ENCODE results near the gene STOML2. TPM values are rescaled to one million over a fixed set of nuclear protein-coding genes. Genes with fewer than 3 reads are reported as not detected.
A peak's percentile ranks its signal among the peaks of the same experiment; 100 is the strongest.

Gene STOML2
- total RNA-seq, 1 donor from 2014 or later = 83.1 TPM

DNA sequence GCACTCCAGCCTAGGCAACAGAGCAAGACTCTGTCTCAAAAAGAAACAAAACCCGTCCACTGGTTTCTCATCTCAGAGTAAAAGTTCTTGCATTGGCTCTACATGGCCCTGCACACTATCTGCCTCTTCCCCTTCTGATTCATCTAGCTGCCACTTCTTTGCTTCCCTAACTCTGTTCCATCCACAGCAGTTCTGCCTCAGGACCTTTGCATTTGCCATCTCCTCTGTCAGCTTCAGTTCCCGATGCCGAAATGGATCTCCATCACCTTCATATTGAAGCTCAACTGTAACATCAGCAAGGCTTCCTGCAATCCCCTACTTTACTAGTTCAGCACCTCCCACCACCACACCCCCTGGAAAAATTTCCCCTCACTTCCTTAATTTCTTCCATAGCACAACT lies 5.4 kb downstream of the STOML2 start:
- Histone ChIP-seq H3K27ac (ENCODE audit: low read depth, low read length) (no peak overlapping the region), H3K4me2 (ENCODE audit: low read length) (no peak overlapping the region), H3K36me3 (ENCODE audit: insufficient read depth, low read length) (peaks cover 14% of the 10 kb centered on the region), H3K79me2 (ENCODE audit: insufficient read depth, low read length) (peaks cover 26% of the 10 kb centered on the region), H3K4me3 (ENCODE audit: insufficient read depth, low read depth, low read length) (no peak overlapping the region), H3K4me1 (ENCODE audit: insufficient read depth, low read length) (peaks cover 7% of the 10 kb centered on the region), H2AFZ (ENCODE audit: low read depth, low read length) (no peak overlapping the region), H3K27me3 (ENCODE audit: insufficient read depth, low read length) (no peaks in the 10 kb centered on the region), H3K9me3 (ENCODE audit: insufficient read depth, low read depth, low read length) (no peaks in the 10 kb centered on the region), H4K20me1 (ENCODE audit: insufficient read depth, low read length) (no peaks in the 10 kb centered on the region), H3K9ac (ENCODE audit: low read length) (no peak overlapping the region)
- no peaks in the 10 kb centered on the region for H3K27me3 Mint-ChIP-seq (ENCODE audit: low read depth, unreplicated experiment)
- no peak for FAIRE-seq
- no peak for DNase-seq (ENCODE audit: low read depth)
- H3K27ac Mint-ChIP-seq (ENCODE audit: unreplicated experiment) = no peak overlapping the region
- H3K4me1 Mint-ChIP-seq (ENCODE audit: low read depth, unreplicated experiment) = peaks cover 9% of the 10 kb centered on the region
- H3K36me3 Mint-ChIP-seq (ENCODE audit: low read depth, unreplicated experiment) = peaks cover 16% of the 10 kb centered on the region
- H3K9me3 Mint-ChIP-seq (ENCODE audit: unreplicated experiment) = no peaks in the 10 kb centered on the region
- H3K4me3 Mint-ChIP-seq (ENCODE audit: unreplicated experiment) = peak overlapping the region; percentile 2
- no peak for TF ChIP-seq EZH2 (IDR thresholded peaks at IDR 0.05; ENCODE audit: insufficient read depth, low read length)
- TF ChIP-seq, protein P1, sequence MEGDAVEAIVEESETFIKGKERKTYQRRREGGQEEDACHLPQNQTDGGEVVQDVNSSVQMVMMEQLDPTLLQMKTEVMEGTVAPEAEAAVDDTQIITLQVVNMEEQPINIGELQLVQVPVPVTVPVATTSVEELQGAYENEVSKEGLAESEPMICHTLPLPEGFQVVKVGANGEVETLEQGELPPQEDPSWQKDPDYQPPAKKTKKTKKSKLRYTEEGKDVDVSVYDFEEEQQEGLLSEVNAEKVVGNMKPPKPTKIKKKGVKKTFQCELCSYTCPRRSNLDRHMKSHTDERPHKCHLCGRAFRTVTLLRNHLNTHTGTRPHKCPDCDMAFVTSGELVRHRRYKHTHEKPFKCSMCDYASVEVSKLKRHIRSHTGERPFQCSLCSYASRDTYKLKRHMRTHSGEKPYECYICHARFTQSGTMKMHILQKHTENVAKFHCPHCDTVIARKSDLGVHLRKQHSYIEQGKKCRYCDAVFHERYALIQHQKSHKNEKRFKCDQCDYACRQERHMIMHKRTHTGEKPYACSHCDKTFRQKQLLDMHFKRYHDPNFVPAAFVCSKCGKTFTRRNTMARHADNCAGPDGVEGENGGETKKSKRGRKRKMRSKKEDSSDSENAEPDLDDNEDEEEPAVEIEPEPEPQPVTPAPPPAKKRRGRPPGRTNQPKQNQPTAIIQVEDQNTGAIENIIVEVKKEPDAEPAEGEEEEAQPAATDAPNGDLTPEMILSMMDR (IDR thresholded peaks at IDR 0.05; ENCODE audit: insufficient read depth, low read depth, low read length) = no peak

DNA sequence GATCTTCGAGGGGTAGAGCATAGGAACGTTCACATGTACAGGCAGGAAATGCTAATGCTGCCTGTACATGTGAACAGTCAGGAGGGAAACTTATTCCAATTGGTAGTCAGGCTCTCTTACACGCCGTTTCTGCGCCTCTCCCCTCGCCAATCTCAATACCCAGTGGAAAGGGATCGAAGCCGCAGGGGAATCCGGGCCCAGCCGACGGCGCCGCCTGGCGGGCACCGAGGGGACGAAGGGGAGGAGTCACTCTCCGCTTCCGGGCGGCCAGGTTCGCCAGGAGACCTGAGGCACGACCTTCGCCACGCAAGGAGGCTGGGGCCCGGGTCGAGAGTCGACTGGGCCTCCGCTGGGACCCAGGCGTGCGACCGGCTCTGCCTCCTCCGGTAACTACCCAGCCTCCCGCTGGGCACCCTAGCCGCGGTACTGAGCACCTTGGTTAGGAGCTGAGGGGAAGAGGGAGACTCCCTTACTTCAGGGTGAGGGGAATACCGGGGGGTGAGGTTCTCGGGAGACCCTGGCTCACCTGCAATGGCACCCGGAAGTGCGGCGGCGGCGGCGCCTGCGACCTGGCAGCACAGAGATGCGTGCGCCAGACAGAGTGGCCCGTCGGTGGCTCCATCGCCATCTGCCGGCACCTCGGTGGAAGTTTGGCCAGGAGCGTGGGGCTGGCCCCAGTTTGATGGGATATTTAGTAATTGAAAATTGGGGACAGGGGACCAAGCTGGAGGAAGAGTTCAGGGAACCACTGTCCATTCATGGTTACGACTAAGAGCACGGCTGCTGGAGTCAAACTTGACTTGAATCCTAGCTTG lies 6.7 kb downstream of the STOML2 start, which contains the start of gene PIGO:
PIGO (minus strand) TSS at position 557 of the 815 bp plus-strand sequence. CDS start 1,026 bp downstream, outside the sequence.
- H2AFZ ChIP-seq (ENCODE audit: low read depth, low read length) = peak within 1 kb of the TSS; percentile 92
- no peaks in the 10 kb centered on the region for H4K20me1 ChIP-seq (ENCODE audit: insufficient read depth, low read length)
- H3K9me3 ChIP-seq (ENCODE audit: insufficient read depth, low read depth, low read length) = no peaks in the 10 kb centered on the region
- H3K27ac Mint-ChIP-seq (ENCODE audit: unreplicated experiment) = peak within 1 kb of the TSS; percentile 86
- TF ChIP-seq, protein P1 (IDR thresholded peaks at IDR 0.05; ENCODE audit: insufficient read depth, low read depth, low read length) = peak; percentile 58
- TF ChIP-seq EZH2 (IDR thresholded peaks at IDR 0.05; ENCODE audit: insufficient read depth, low read length) = no peak
- H3K79me2 ChIP-seq (ENCODE audit: insufficient read depth, low read length) = peaks cover 13% of the 10 kb centered on the region
- FAIRE-seq = no peak
- H3K4me1 ChIP-seq (ENCODE audit: insufficient read depth, low read length) = no peaks in the 10 kb centered on the region
- H3K9ac ChIP-seq (ENCODE audit: low read length) = peak within 1 kb of the TSS; percentile 97
- no peaks in the 10 kb centered on the region for H3K9me3 Mint-ChIP-seq (ENCODE audit: unreplicated experiment)
- peak within 1 kb of the TSS; percentile 83 for H3K4me3 Mint-ChIP-seq (ENCODE audit: unreplicated experiment)
- H3K27me3 ChIP-seq (ENCODE audit: insufficient read depth, low read length) = no peaks in the 10 kb centered on the region
- H3K27me3 Mint-ChIP-seq (ENCODE audit: low read depth, unreplicated experiment) = no peaks in the 10 kb centered on the region
- peaks cover 16% of the 10 kb centered on the region for H3K36me3 ChIP-seq (ENCODE audit: insufficient read depth, low read length)
- peaks cover 11% of the 10 kb centered on the region for H3K36me3 Mint-ChIP-seq (ENCODE audit: low read depth, unreplicated experiment)
- peak; percentile 64 for DNase-seq (ENCODE audit: low read depth)
- no peaks in the 10 kb centered on the region for H3K4me1 Mint-ChIP-seq (ENCODE audit: low read depth, unreplicated experiment)
- peak within 1 kb of the TSS; percentile 89 for H3K4me2 ChIP-seq (ENCODE audit: low read length)
- H3K27ac ChIP-seq (ENCODE audit: low read depth, low read length) = peak within 1 kb of the TSS; percentile 94
- H3K4me3 ChIP-seq (ENCODE audit: insufficient read depth, low read depth, low read length) = peak within 1 kb of the TSS; percentile 89

DNA sequence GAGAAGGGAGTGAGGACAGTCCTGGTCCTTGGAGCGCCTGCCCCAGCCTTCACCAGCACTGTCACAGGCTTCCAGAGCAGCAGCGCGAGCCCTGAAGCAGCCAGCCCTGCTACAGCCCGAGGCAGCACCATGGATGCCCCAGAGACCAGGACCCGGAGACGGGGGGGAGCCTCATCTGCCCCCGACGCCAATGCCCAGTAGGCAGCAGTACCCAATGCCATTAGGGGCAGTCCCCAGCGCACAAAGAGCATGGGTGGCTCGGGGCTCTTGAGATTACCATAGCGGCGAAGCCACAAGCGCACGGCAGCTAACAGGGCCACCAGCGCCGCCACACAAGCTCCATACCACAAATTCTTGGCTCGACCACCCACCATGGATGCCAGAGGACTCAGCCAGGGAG lies 11.4 kb downstream of the STOML2 start:
- H3K36me3 Mint-ChIP-seq (ENCODE audit: low read depth, unreplicated experiment) = peaks cover 21% of the 10 kb centered on the region
- H3K4me3 Mint-ChIP-seq (ENCODE audit: unreplicated experiment) = no peak overlapping the region
- H3K27me3 ChIP-seq (ENCODE audit: insufficient read depth, low read length) = no peaks in the 10 kb centered on the region
- H2AFZ ChIP-seq (ENCODE audit: low read depth, low read length) = no peak overlapping the region
- H3K79me2 ChIP-seq (ENCODE audit: insufficient read depth, low read length) = peaks cover 7% of the 10 kb centered on the region
- H3K36me3 ChIP-seq (ENCODE audit: insufficient read depth, low read length) = peaks cover 8% of the 10 kb centered on the region
- H3K9ac ChIP-seq (ENCODE audit: low read length) = no peak overlapping the region
- H3K9me3 ChIP-seq (ENCODE audit: insufficient read depth, low read depth, low read length) = no peaks in the 10 kb centered on the region
- FAIRE-seq (no peak), DNase-seq (ENCODE audit: low read depth) (no peak)
- H3K4me3 ChIP-seq (ENCODE audit: insufficient read depth, low read depth, low read length) = no peak overlapping the region
- no peaks in the 10 kb centered on the region for H3K4me1 Mint-ChIP-seq (ENCODE audit: low read depth, unreplicated experiment)
- no peaks in the 10 kb centered on the region for H4K20me1 ChIP-seq (ENCODE audit: insufficient read depth, low read length)
- no peaks in the 10 kb centered on the region for H3K4me1 ChIP-seq (ENCODE audit: insufficient read depth, low read length)
- no peak overlapping the region for H3K27ac ChIP-seq (ENCODE audit: low read depth, low read length)
- no peak overlapping the region for H3K4me2 ChIP-seq (ENCODE audit: low read length)
- no peak overlapping the region for H3K27ac Mint-ChIP-seq (ENCODE audit: unreplicated experiment)
- H3K27me3 Mint-ChIP-seq (ENCODE audit: low read depth, unreplicated experiment) = no peaks in the 10 kb centered on the region
- TF ChIP-seq, protein P1 (IDR thresholded peaks at IDR 0.05; ENCODE audit: insufficient read depth, low read depth, low read length) = no peak
- no peak for TF ChIP-seq EZH2 (IDR thresholded peaks at IDR 0.05; ENCODE audit: insufficient read depth, low read length)
- H3K9me3 Mint-ChIP-seq (ENCODE audit: unreplicated experiment) = no peaks in the 10 kb centered on the region
